GM18526 (cell line): Measurements from ENCODE around the gene USF1.

Experiments
- POLR2A ChIP-seq: IDR thresholded peaks from 3 replicates; pipeline ENCODE4 v1.6.1; 2011; ENCODE audit not compliant: insufficient read length; ENCODE audit errors: extremely low read depth

The USF1 gene, protein sequence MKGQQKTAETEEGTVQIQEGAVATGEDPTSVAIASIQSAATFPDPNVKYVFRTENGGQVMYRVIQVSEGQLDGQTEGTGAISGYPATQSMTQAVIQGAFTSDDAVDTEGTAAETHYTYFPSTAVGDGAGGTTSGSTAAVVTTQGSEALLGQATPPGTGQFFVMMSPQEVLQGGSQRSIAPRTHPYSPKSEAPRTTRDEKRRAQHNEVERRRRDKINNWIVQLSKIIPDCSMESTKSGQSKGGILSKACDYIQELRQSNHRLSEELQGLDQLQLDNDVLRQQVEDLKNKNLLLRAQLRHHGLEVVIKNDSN

GRCh38 chr1:161045736-161046604 lies at the start of gene USF1:
Gene USF1 (minus strand): TSS chr1:161045977. CDS start chr1:161043275, 2,702 bp downstream.
- TF ChIP-seq POLR2A: peak; percentile 61

DNA sequence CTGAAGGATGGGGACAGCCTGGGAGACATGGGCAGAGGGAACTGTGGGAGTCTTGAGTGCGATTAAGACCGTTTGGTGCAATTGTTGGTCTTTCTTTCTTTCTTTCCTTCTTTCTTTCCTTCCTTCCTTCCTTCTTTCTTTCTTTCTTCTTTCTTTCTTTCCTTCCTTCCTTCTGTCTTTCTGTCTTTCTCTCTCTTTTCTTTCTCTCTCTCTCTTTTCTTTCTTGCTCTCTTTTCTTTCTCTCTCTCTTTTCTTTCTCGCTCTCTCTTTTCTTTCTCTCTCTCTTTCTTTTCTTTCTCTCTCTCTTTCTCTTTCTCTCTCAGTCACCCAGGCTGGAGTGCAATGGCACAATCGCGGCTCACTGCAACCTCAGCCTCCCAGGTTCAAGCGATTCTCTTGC lies 49.5 kb upstream of the USF1 start:
- no peak for TF ChIP-seq POLR2A

- no peak for TF ChIP-seq POLR2A
Observed at GRCh38 chr1:161094481-161094880, 48.7 kb upstream of the USF1 start.

DNA sequence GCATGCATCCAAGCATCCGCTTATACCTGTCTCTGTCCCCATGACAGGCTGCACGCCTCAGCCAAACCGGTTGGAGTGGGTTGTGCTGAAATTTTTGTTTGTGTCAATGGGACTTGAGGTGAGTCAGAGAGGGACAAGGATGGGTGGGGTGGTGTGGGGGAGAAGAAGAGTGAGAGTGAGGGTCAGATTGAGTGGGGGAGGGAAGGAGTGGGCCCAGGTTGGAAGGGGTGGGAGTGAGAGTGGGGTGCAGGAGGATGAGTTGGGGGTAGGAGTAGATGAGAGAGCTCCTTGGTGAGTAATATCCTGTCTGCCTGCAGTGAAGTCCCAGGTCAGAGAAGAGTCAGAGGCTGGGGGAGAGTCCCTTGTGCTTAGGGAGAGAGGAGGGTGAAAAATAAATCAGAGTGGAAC lies 46.8 kb upstream of the USF1 start:
- no peak for TF ChIP-seq POLR2A

DNA sequence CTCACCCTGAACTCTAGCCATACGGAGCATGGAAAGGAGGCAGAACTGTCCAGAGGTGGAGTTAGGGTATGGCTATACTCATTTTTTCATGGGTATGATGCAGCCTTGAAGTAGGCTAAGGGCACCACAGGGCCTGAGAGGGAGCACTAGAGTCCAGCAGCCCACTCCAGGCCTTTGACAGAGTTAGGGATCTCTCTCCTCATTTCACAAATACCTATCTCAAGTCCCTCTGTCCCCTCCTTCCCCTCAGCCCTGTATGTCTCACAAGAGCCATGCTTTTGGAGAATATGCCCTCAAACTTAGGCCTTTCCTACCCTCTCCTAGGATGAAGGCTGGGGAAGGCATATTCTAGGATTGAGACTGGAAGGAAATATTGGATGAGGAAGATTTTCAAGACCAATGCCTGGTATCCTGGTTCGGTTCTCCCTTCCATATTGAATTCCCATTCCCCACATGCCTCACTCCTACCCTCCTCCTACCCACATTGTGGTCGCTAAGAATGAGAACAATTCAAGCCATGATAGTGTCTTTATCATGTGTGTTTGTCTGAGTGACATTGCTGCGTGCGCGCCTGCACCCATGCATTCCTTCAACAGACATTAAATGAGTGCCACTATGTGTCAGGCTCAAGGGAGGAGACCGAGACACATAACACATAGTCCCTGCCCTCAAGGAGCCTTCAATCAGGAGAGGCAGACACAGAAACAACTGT lies 46.2 kb upstream of the USF1 start:
- no peak for TF ChIP-seq POLR2A

- no peak for TF ChIP-seq POLR2A
Observed at GRCh38 chr1:161091093-161091492, 45.3 kb upstream of the USF1 start.

GRCh38 chr1:161090617-161091016 lies 44.8 kb upstream of the USF1 start:
- TF ChIP-seq POLR2A: no peak

GRCh38 chr1:161089938-161090337 lies 44.2 kb upstream of the USF1 start:
- no peak for TF ChIP-seq POLR2A

- no peak for TF ChIP-seq POLR2A
Observed at GRCh38 chr1:161089251-161089924, 43.6 kb upstream of the USF1 start, which contains the start of gene NECTIN4. Gene NECTIN4 (minus strand): TSS chr1:161089558. CDS start chr1:161089296, 262 bp downstream.

DNA sequence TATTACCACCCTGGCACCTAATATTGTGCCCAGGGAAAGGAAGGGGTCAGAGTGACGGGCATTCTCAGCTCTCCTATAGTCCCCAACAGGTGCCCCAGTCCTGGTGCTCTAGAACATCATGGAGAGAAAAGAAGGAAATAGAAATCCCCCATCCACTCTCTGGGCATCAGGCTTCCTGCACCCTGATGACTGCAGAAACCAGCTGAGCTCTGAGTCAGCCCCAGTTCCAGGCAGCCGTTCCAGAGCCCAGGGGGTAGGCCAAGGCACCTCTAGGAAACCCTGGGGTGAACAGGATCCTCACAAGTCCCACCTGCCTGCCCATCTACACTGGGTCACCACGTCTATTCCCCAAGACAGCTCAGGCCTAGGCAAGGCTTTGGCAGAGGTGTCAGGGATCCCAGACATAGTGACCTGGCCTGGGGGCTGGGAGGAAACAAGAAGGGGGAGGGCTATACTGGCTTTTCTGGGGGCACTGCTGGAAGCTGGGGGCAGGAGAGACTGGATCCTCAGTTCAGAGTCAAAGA lies 42.9 kb upstream of the USF1 start:
- no peak for TF ChIP-seq POLR2A

DNA sequence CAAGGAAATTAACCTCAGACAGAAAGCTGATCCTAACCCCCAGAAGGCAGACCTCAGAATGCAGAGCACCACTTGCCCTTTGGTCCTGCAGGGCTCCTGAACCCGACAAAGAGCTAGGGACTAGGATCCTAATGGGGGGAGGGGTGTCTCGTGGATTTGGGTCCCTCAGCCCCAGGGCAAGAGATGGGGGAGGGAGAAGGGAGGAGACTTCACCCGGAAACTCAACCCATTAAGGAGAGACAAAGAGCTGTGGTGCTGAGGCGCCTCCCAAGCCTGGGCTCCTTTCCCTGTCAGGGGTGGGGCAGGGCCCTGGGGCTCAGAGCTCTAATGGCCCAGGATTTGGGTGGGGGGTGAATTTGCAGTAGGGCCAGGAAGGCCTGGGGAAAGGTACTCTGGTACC lies 40.7 kb upstream of the USF1 start:
- TF ChIP-seq POLR2A: no peak

DNA sequence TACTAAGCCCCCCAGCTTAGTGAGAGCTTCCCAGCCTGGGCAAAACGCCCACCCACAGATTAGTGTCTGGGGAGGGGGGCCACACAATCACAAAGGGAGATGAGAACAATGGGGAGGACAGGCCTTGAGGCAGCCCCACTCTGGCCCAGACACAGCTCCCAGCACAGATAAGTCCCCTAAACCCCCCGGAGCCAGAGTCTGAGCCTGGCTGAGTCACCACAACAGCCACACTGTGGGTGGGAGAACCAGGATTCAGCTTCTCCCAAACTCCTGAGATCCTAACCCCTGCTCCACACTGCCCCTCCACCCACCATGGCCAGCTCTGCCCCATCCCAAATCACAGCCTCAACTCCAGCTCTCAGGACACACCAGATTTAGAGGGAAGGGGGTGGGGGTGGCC lies 39.4 kb upstream of the USF1 start:
- no peak for TF ChIP-seq POLR2A

DNA sequence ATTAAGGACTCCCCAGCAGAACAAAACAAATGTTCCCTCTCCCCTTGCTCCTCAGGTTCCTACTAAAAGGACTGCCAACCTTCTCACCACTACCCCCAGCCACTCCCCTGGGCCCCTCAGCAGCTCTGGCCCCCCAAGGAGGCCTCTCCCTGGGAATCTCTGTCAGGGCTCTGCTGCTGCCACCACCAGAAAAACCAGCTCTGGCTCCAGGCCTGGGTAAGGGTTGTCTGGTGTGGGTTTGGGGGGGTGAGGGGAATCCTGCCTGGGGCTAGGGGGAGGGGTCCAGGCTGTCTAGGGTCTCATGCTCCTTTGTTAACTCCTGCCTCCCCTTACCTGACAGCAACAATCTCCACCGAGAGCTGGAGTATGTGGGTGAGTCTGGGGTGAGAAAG lies 38.8 kb upstream of the USF1 start:
- no peak for TF ChIP-seq POLR2A

DNA sequence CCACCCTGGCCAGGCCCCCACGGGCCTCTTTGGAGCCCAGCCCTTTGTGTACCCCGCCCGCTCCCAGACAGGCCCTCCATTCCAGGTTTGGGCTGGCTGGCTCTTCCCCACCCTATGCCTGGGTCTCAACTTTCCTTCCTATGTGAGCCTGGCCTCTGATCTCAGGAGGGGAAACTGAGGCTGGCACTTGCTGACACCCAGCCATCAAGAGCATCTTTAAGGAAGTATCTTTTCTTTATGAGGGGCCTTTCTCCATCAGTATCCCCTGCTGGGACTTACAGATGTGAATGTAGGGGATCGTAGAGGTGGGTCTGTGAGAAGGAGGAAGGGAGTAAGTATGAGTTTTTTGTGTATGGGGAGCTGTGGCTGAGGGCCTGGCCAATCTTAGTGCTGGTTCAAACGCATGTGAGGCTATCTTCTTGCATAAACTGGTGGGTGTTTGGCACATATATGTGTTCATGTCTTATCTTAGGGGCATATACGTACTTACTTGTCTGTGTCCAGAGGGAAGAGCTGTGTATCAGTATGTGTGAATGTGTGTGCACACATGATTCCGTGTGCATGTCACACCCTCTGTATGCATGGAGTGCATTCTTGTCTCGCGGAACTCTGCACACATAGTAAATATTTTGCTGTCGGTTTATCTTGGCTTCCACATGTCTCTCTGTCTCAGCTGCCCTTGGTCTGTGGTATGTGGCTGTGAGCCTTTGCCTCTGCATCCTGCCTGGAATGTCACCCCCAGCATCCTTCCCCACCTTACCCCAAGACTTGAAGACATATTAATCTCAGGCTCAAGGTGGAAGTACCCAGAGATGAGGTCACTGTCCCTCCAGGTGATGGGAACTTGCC lies 38.2 kb upstream of the USF1 start:
- no peak for TF ChIP-seq POLR2A
